Effector memory CD4-positive, alpha-beta T cell (primary cell): ENCODE measurements around the gene CAPN9.

Source experiments
- DNase-seq, 3 donors: peaks; one replicate each; pipeline ENCODE4 v3.0.0-alpha.2; 2020
- H3K27ac ChIP-seq: 2 replicates; pipeline ENCODE4 v1.7.0; 2013; ENCODE audit warnings: mild to moderate bottlenecking, low read length, moderate library complexity; ENCODE audit not compliant: insufficient read depth, poor library complexity, severe bottlenecking
- H3K27me3 ChIP-seq: replicated peaks from 2 replicates; pipeline ENCODE4 v1.7.0; 2013; ENCODE audit warnings: mild to moderate bottlenecking, low read length; ENCODE audit not compliant: insufficient read depth, control insufficient read depth, poor library complexity, severe bottlenecking
- H3K36me3 ChIP-seq: 2 replicates; pipeline ENCODE4 v1.7.0; 2013; ENCODE audit warnings: mild to moderate bottlenecking, low read length, moderate library complexity; ENCODE audit not compliant: control insufficient read depth, insufficient read depth
- H3K4me1 ChIP-seq: 2 replicates; pipeline ENCODE4 v1.7.0; 2013; ENCODE audit warnings: low read length, mild to moderate bottlenecking; ENCODE audit not compliant: control insufficient read depth, insufficient read depth, poor library complexity, severe bottlenecking
- H3K4me3 ChIP-seq: 2 replicates; pipeline ENCODE4 v1.7.0; 2013; ENCODE audit warnings: low read length, low read depth, mild to moderate bottlenecking; ENCODE audit not compliant: insufficient read depth, poor library complexity, severe bottlenecking
- H3K9me3 ChIP-seq: 2 replicates; pipeline ENCODE4 v1.7.0; 2013; ENCODE audit warnings: mild to moderate bottlenecking, low read length, moderate library complexity; ENCODE audit not compliant: control insufficient read depth

The CAPN9 gene

DNA sequence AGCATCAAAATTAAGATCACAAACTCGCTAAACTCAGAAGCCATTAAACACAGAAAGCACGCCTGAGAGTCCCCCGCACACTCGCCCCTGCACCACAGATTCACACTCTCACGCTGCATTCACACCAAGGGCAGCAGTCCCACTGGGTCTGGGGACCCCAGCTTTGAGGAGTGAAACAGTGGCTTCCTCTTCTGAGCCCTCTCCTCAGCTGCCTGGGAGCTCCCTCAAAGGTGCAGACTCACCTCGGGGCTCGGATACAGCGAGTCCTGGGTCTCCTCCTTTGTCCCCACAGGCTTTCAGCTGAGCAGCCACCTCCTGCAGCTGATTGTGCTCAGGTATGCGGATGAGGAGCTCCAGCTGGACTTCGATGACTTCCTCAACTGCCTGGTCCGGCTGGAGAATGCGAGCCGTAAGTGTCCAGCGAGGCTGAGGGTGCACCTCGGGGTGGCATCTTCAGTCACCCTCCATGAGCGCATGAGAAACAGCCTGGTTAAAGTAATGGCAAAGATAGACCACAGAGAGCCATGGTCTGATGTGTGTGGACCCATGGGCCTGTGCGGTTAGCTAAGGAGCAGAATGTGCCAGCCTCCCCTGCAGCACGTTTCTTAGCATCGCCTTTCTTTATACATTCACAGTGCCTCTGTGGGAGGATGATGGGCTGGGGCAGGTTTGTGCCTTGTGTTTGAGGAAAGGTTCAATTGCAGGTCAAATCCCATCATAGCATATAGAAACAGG is 47.9 kb downstream of the CAPN9 start:
- DNase-seq, result no peak
- Histone ChIP-seq H3K36me3 (no peaks in the 10 kb centered on the region), H3K9me3 (no peaks in the 10 kb centered on the region), H3K27ac (no peak overlapping the region), H3K4me1 (no peaks in the 10 kb centered on the region), H3K27me3 (no peaks in the 10 kb centered on the region), H3K4me3 (no peak overlapping the region)

DNA sequence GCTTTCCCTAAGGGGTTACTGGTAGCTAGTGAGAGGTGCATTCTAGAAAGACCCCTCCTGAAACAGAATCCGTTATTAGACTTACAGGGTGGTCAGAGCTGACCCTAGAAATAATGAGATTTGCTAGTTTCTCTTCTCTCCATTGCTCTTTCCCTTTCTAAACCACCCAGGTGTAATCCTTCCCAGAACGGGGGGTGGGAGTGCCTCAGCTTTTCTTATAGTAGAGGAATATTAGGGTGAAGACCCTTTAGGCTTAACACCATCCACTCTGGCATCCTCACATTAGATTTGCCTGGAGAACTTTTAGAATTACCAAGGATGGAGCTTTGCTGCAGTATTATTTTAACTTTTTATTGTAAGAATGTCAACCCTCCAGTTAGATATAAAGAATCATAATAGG is 49.4 kb downstream of the CAPN9 start:
- no peaks in the 10 kb centered on the region for H3K27me3 ChIP-seq
- H3K9me3 ChIP-seq, result no peaks in the 10 kb centered on the region
- H3K4me1 ChIP-seq, result no peaks in the 10 kb centered on the region
- no peak overlapping the region for H3K4me3 ChIP-seq
- no peaks in the 10 kb centered on the region for H3K36me3 ChIP-seq
- no peak overlapping the region for H3K27ac ChIP-seq
- no peak for DNase-seq

DNA sequence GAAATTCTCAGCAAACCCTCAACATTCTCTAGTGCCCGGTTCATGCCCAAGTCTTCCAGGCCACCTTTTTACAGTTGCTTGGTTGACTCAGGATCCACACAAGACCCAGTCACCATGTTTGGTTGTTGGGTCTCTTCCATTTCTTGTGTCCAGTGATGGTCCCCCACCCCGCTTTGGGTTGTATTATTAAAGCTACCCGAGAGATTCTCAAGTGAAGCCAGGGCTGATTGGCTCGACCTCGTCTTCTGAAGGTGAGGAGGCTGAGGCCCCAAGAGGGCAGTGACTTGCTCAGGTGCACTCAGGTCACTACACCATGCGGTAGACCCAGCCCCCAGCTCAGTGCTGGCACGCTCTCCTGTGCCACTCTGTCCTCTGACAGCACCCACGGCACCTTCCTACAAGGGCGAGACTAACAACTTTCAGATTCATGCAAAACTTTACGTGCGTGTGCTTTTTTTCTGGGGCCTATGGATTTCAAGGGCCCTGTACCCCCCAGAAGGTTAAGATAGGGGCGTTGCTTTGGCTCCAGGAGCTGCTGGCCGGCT is 50.3 kb downstream of the CAPN9 start:
- no peaks in the 10 kb centered on the region for H3K36me3 ChIP-seq
- no peaks in the 10 kb centered on the region for H3K27me3 ChIP-seq
- DNase-seq, result no peak
- no peak overlapping the region for H3K27ac ChIP-seq
- H3K4me3 ChIP-seq, result no peak overlapping the region
- no peaks in the 10 kb centered on the region for H3K4me1 ChIP-seq
- no peaks in the 10 kb centered on the region for H3K9me3 ChIP-seq

DNA sequence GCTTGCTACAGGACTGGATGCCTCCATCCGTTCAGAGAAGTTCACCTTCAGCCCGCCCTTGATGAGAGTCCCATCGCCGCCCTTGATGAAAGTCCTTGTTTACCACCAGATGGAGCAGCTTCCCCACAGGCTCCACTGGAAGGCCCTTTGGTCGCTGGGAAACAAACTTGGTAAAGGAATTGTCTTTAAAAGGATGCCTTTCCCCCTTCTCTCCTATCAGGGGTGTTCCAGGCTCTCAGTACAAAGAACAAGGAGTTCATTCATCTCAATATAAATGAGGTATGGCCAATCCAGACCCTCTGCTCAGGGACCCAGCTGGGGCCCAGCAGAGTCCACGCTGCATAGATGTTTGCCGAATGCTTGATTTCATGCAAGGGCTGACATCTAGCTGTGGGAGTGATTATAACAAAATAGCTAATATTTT is 50.8 kb downstream of the CAPN9 start:
- Histone ChIP-seq H3K27ac (no peak overlapping the region), H3K36me3 (no peaks in the 10 kb centered on the region), H3K27me3 (no peaks in the 10 kb centered on the region), H3K9me3 (no peaks in the 10 kb centered on the region), H3K4me3 (no peak overlapping the region), H3K4me1 (no peaks in the 10 kb centered on the region)
- no peak for DNase-seq

DNA sequence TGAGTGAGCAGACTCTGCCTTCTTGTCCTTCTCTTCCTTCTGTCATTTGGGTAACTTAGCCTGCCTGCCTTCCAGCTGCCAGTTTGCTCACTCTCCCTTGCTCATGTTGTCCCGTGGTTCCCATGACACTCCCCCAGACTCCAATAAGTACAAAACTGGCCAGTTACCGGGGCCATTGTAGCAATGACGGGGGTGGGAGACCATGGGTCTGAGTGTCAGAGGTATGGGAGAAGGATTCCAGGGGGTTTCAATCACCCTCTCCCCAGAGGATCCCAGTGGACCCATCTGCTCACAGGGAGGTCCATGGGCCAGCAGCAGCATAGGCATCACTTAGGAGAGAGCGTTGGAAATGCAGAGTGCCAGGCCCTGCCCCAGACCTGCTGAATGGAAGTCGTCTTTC is 51.3 kb downstream of the CAPN9 start:
- Histone ChIP-seq H3K27ac (no peak overlapping the region), H3K9me3 (no peaks in the 10 kb centered on the region)

DNA sequence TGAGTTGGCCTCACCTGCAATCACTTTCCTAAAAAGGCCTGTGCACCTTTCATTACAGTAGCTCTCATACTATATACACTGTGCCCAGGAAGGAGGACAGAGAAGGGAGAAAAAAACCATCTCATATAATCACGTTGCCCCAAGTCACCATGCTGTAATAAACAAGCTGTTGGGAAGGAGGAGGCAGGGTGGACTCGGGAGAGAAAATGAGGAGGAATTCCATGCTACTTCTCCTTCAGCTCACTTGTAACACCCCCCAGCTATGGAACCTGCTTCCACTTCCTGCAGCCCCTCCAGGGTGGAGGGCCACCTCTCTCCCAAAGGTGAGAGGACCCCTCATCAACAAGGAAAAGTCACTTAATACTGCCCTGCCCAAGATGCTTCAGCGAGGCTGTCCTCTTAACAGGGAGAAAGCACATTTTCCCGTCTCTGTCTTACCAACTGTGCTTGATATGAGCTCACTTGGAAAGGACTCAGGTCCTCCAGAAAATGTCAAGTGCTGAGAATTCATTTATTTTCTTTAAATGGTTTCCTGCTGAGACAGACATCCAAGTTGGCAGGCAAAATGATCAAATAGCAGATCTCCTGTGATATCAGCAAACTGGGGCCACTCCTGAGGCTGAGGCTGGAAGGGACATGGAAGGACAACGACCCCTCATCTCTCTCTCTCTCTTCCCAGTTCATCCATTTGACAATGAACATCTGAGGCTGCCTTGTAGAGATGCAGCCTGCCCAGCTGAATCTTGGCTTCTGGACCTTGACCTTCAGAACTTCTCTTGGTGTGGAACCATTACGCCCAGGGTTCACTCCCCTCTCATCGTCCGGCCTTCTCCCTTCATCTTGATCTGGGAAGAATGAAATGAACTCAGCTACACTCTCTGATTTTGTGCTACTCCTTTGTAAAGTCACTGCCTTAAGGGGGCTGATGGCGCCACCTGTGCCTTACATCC is 54.0 kb downstream of the CAPN9 start:
- Histone ChIP-seq H3K9me3 (no peaks in the 10 kb centered on the region), H3K27me3 (no peaks in the 10 kb centered on the region), H3K4me1 (no peaks in the 10 kb centered on the region), H3K4me3 (no peak overlapping the region), H3K27ac (no peak overlapping the region), H3K36me3 (no peaks in the 10 kb centered on the region)
- no peak for DNase-seq

More for the DNA sequence above, 51.3 kb downstream of the CAPN9 start:
- Histone ChIP-seq H3K36me3 (no peaks in the 10 kb centered on the region), H3K27me3 (no peaks in the 10 kb centered on the region), H3K4me3 (no peak overlapping the region), H3K4me1 (no peaks in the 10 kb centered on the region)
- DNase-seq, result no peak

DNA sequence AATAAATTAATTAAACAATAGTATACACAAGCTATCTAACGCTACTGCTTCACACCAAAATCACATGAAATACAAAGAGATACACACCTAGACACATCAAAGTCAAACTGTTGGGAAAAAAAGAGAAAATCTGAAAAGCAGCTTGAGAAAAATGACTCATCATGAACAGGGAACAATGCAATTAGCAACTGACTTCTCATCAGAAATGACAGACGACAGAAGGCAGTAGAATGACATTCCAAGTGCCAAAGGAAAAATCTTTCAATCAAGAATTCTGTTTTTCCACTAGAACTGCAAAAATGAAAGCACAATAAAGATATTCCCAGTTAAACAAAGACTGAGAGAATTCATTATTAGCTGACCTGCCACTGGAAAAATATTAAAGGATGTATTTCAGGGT is 57.2 kb downstream of the CAPN9 start:
- DNase-seq, result no peak
- H3K9me3 ChIP-seq, result no peaks in the 10 kb centered on the region

DNA sequence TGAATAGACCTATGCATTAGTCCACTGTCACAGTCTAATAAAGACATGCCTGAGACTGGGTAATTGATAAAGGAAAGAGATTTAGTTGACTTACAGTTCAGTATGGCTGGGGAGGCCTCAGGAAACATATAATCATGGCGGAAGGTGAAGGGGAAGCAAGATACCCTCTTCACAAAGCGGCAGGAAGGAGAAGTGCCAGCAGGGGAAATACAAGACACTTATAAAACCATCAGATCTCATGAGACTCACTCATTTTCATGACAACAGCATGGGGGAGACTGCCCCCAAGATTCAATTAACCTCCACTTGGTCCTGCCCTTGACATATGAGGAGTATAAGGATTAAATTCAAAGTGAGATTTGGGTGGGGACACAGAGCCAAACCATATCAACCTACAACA is 59.4 kb downstream of the CAPN9 start:
- DNase-seq, result no peak
- Histone ChIP-seq H3K27me3 (no peaks in the 10 kb centered on the region), H3K9me3 (no peaks in the 10 kb centered on the region), H3K36me3 (no peaks in the 10 kb centered on the region), H3K4me1 (no peaks in the 10 kb centered on the region), H3K27ac (no peak overlapping the region), H3K4me3 (no peak overlapping the region)

More for the DNA sequence above, 57.2 kb downstream of the CAPN9 start:
- Histone ChIP-seq H3K4me3 (no peak overlapping the region), H3K4me1 (no peaks in the 10 kb centered on the region), H3K36me3 (no peaks in the 10 kb centered on the region), H3K27me3 (no peaks in the 10 kb centered on the region), H3K27ac (no peak overlapping the region)

DNA sequence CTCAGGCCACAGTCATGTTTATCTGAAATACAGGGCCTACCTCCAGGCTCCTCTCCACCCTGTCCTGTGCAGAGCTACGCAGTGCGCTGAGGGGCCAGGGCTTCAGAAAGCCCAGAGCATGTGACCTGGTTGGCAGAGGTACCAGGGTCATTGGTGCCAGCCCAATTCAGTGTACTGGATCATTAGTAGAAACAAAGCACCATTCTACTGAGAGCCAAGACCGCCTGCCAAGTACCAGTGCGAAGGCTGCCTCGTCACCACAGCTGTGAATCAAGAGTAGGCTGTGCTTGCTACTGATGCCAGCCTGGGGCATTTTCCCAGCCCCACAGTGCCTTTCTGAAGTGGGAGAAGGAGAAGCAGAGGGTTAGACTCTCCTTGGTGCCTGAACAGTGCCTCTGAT is 59.8 kb downstream of the CAPN9 start:
- Histone ChIP-seq H3K4me1 (no peaks in the 10 kb centered on the region), H3K9me3 (no peaks in the 10 kb centered on the region), H3K36me3 (no peaks in the 10 kb centered on the region), H3K27me3 (no peaks in the 10 kb centered on the region), H3K27ac (no peak overlapping the region), H3K4me3 (no peak overlapping the region)
- DNase-seq, result no peak
